Mucosa of descending colon (tissue), 3 donors: ENCODE measurements around the gene GABRA5. TPM values are rescaled to one million over a fixed set of nuclear protein-coding genes. Genes with fewer than 3 reads are reported as not detected.

Source experiments
- ATAC-seq: fragments of 200-7000 bp; cut with Tn5 transposase; one replicate; pipeline ENCODE4 v1.9.1; 2020; ENCODE audit warnings: mild to moderate bottlenecking, moderate library complexity
- DNase-seq, 3 donors: peaks; one replicate each; pipeline ENCODE4 v3.0.0-alpha.2; 2020
- H3K36me3 ChIP-seq: fragments of 200-600 bp; one replicate; pipeline ENCODE4 v1.8.0; 2021; ENCODE audit warnings: low read depth, mild to moderate bottlenecking
- H3K4me1 ChIP-seq: fragments of 200-600 bp; one replicate; pipeline ENCODE4 v1.8.0; 2021; ENCODE audit warnings: low read depth, mild to moderate bottlenecking
- H3K4me3 ChIP-seq: fragments of 200-600 bp; one replicate; pipeline ENCODE4 v1.8.0; 2021; ENCODE audit warnings: mild to moderate bottlenecking
- H3K9me3 ChIP-seq: fragments of 200-600 bp; one replicate; pipeline ENCODE4 v1.8.0; 2021; ENCODE audit warnings: mild to moderate bottlenecking
- intact Hi-C, 2 donors: fragments of 100-400 bp; cut with DNase I in 1 of 2; cut with micrococcal nuclease in 1 of 2; formaldehyde crosslinking; loops; one replicate each; pipeline versions ENCODE4 v1.11.0 to v1.11.1; 2022; cut with DNase I, micrococcal nuclease
- total RNA-seq, 3 donors: library from RNA; stranded (reverse); fragmentation: NEBNext Ultra II Directional in 2 of 3; extraction: Animal tissue kit (Norgen Biotek cat#: 25700) in 2 of 3; gene quantifications; one replicate each; pipeline versions ENCODE4 v1.2.1 to v1.2.4, GENCODE V29; 2021 to 2023
- TF ChIP-seq, protein P1 (sequence below): fragments of 200-600 bp; IDR thresholded peaks from one replicate; pipeline ENCODE4 v1.8.0; 2022; ENCODE audit warnings: antibody characterized with exemption, mild to moderate bottlenecking
- donor health status: DM: no; HTN: no; CAD: no; lungs with moderate emphysema.
- donor health status: DM: no; HTN: no; CAD: no.
- donor health status: DM: no; HTN: yes; CAD: no.

Gene GABRA5
- total RNA-seq, 3 donors from 2014 or later, result not detected

DNA sequence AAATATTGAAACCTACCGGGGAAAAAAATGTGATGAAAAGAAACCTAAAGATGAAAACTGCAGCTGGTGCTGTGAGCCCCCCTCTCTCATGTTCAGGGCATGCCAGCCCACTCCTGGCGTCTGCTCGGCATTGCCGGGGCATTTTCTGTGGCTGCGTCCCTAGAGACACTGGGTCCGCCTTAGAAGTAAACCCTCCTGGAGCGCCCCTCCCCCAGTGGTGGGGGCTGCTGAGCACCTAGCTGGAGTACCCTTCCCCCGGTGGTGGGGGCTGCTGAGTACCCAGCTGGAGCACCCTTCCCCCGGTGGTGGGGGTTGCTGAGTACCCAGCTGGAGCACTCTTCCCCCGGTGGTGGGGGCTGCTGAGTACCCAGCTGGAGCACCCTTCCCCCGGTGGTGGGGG lies 24.5 kb upstream of the GABRA5 start:
- Histone ChIP-seq H3K36me3 (no peaks in the 10 kb centered on the region), H3K4me3 (no peak overlapping the region), H3K4me1 (no peaks in the 10 kb centered on the region), H3K9me3 (peaks cover 49% of the 10 kb centered on the region)
- DNase-seq (no peak), ATAC-seq (no peak)
- TF ChIP-seq, protein P1, sequence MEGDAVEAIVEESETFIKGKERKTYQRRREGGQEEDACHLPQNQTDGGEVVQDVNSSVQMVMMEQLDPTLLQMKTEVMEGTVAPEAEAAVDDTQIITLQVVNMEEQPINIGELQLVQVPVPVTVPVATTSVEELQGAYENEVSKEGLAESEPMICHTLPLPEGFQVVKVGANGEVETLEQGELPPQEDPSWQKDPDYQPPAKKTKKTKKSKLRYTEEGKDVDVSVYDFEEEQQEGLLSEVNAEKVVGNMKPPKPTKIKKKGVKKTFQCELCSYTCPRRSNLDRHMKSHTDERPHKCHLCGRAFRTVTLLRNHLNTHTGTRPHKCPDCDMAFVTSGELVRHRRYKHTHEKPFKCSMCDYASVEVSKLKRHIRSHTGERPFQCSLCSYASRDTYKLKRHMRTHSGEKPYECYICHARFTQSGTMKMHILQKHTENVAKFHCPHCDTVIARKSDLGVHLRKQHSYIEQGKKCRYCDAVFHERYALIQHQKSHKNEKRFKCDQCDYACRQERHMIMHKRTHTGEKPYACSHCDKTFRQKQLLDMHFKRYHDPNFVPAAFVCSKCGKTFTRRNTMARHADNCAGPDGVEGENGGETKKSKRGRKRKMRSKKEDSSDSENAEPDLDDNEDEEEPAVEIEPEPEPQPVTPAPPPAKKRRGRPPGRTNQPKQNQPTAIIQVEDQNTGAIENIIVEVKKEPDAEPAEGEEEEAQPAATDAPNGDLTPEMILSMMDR, result no peak
- intact Hi-C loops, result no loop called here

DNA sequence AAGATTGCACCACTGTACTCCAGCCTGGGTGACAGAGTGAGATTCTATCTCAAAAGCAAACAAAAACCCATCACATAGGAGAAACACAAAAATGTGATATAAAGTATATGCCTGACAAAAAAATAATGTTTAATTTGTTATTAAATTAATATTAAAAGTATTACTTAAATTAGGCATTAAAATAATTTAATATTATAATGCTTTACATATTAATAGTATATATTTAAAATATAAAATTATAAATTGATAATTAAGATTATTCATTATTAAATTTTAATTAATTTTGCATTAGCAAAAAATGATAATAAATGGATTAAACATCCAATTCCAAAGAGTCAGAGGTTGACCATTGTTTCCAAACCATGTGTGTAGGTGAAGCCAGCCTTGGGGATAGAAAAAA lies 22.0 kb upstream of the GABRA5 start:
- Histone ChIP-seq H3K4me3 (no peak overlapping the region), H3K36me3 (no peaks in the 10 kb centered on the region), H3K4me1 (no peaks in the 10 kb centered on the region), H3K9me3 (peaks cover 40% of the 10 kb centered on the region)
- intact Hi-C loops, result no loop called here
- ATAC-seq (no peak), DNase-seq (no peak)
- TF ChIP-seq, protein P1, result no peak

DNA sequence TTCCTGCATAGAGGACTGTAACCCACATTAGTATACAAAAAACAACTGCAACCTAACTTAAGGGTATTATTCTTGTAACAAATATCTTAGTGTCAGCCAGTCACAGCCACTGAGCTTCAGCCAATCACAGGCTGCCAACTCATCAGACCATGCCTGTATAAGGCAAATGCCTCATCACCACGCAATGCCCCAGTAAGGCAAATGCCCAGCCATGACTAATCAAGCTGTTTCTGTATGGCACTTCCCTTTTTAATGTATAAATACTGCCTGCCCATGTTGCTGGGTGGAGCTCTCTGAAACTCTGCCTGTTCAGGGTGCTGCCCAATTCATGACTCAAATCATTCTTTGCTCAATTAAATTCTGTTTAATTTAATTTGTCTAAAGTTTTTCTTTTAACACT lies 18.4 kb upstream of the GABRA5 start:
- Histone ChIP-seq H3K4me3 (no peak overlapping the region), H3K36me3 (no peaks in the 10 kb centered on the region), H3K4me1 (no peaks in the 10 kb centered on the region), H3K9me3 (peaks cover 30% of the 10 kb centered on the region)
- ATAC-seq (no peak), DNase-seq (no peak)
- intact Hi-C loops, result no loop called here
- TF ChIP-seq, protein P1, result no peak

DNA sequence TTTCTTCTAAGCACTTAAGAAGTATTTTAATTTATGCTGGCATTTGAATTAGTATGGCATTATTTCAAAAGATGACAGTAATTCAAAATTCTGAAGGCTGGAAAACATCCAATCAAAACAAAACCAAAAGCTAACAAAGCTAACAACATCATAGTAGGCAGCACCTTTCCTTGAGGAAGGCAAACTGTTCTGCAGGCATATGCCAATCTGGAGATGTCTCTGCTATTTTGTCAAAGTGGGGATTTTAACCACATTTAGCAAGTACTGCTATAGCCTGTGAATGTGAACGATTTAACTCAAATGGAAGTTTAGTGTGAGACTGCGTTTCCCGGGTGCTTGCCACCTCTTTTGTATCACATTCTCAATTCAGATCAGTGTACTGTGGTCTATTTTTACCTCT lies 16.7 kb upstream of the GABRA5 start:
- Histone ChIP-seq H3K36me3 (no peaks in the 10 kb centered on the region), H3K4me1 (no peaks in the 10 kb centered on the region), H3K4me3 (no peak overlapping the region), H3K9me3 (peaks cover 30% of the 10 kb centered on the region)
- intact Hi-C loops, result no loop called here
- ATAC-seq (no peak), DNase-seq (no peak)
- TF ChIP-seq, protein P1, result no peak

DNA sequence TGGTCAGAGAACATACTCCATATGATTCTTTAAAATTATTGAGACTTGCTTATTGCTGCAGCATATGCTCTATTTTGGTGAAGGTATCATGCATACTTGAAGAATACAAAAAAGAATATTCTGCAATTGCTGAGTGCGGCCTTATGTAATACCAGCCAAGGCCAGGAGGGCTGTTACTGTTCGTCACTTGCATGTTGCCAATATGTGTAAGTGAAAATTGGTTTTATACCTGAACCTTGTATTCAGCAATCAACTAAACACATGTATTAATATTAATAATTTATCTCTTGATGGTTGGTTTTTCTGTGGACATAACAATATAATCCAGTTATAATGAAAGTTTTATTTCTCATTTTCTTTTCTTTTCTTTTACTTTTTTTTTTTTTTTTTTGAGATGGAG lies 13.9 kb upstream of the GABRA5 start:
- TF ChIP-seq, protein P1, result no peak
- H3K36me3 ChIP-seq, result no peaks in the 10 kb centered on the region
- no peak overlapping the region for H3K4me3 ChIP-seq
- no peaks in the 10 kb centered on the region for H3K4me1 ChIP-seq
- DNase-seq (no peak), ATAC-seq (no peak)
- intact Hi-C loops, result no loop called here
- H3K9me3 ChIP-seq, result peaks cover 19% of the 10 kb centered on the region

DNA sequence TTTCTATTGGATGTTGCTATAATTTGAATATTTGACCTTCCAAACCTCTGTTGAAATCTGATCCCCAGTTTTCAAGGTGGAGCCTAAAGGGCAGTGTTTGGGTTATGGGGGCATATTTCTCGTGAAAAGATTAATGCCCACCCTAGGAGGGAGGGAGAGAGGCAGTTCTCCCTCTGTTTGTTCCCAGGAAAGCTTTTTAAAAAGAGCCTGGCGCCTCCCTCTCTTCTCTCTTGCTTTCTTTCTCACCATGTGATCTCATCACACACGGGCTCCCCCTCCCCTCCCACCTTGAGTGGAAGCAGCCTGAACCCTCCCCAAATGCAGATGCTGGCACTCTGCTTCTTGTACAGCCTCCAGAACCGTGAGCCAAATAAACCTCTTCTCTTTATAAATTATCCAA lies 12.4 kb upstream of the GABRA5 start:
- no peaks in the 10 kb centered on the region for H3K36me3 ChIP-seq
- ATAC-seq (no peak), DNase-seq (no peak)
- no peaks in the 10 kb centered on the region for H3K4me1 ChIP-seq
- intact Hi-C loops, result no loop called here
- no peak overlapping the region for H3K4me3 ChIP-seq
- H3K9me3 ChIP-seq, result peaks cover 10% of the 10 kb centered on the region
- TF ChIP-seq, protein P1, result no peak
